ENCODE measurements around the gene ZNF292.

Gene ZNF292

DNA sequence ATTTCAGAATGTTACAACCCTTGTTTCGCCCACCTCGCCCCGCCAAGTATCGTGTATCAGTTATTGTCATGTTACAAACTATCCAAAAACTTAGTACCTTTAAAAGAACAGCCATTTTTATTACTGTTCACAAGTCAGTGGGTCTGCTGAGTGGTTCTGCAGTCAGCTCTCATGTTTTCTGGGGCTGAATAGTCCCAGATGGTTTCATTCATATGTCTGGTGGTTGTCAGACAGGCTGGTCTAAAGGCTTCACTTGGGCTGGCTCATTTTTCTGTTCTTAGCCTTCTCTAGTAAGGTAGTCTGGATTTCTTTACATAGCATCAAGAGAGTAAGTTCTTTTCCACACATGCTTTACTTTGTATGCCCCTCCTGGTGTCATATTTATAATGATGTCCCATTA, 8.6 kb downstream of the ZNF292 start:
- no peak for DNase-seq (ENCODE audit: low read depth)

DNA sequence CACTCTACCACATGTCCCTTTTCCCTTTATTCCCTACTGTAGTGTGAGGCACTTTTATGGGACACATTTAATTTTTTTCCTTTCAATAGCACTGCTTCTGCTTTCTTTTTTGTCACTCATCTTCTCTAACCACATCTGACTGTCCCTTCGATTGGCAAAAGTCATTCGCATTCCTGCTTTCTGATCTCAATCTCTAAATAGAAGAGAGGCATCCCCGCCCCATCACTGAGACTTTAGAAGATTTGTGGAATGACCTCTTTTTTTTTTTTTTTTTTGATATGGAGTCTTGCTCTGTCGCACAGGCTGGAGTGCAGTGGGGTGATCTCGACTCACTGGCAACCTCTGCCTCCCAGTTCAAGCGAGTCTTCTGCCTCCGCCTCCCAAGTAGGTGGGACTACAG, 9.1 kb downstream of the ZNF292 start:
- DNase-seq (ENCODE audit: low read depth), result no peak

DNA sequence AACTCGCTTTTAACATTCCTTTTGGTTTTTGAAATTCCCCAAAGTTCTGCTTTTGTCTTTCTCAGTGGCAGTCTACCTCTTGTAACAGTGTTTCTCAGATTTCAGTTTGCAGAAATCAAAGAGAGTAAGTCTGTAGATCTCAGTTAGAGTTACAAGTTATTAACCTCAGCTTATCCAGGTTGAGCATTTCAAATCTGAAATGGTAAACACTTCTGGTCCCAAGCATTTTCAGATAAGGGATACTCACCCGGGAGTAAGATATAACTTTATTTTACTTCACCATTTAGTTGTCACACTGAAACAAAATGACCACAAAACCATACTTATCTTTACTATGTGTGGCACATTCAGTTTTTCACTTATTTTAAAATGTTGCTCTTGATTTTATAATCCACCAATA, 9.8 kb downstream of the ZNF292 start:
- DNase-seq (ENCODE audit: low read depth), result no peak

DNA sequence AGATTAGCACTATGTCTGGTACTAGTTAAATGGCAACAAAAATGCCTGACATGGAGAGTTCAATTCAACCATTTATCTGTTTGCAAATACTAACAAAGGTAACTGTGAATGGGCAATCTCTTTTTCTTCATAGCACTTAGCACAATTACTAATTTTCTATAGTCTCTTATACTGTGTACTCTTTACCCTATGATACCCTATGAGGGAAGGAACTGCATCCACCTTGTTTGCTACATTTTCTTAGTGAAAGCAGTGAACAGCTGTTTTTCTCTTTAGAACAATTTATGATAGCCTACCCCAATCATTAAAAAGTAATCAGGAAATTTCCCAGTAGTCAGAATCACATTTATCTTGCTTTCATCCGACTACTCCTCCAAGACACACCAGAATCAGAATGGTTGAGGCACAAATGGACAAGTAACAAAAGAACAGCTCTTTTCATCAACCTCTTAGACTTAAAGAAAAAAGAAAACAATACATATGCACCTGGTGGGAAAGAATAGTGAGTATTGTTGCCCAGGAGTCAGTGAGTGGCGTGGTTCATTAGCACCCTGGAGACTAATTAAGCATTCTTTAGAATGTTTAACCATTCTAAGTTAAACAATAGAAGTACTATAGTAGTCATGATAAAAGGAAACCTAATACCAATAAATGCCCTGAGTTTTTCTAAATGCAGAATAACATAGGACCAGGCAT, 16.7 kb downstream of the ZNF292 start:
- no peak for DNase-seq (ENCODE audit: low read depth)

DNA sequence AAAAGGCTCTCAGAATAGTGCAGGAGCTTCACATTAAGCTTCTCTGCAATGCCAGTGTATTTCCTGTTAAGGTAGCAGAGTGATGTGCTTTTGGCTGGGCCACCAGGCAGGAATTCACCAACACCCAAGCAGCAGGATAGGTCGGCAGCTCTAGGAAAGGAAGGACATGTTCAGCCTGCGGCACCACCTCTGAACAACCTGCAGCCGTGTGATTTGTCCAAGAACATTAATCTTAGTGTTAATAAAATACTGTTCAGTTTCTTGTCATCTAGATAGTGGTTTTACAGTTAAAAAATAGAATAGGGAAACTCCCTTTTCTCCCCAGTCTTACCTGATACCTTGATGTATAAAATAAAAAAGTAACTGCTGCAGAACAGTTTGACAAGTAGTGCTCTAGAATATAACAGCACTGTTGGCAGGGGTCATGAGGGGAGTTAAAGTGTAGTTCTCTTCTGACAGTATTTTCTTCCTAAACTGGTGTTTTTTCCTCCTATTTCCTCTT, 18.8 kb downstream of the ZNF292 start:
- no peak for DNase-seq (ENCODE audit: low read depth)

DNA sequence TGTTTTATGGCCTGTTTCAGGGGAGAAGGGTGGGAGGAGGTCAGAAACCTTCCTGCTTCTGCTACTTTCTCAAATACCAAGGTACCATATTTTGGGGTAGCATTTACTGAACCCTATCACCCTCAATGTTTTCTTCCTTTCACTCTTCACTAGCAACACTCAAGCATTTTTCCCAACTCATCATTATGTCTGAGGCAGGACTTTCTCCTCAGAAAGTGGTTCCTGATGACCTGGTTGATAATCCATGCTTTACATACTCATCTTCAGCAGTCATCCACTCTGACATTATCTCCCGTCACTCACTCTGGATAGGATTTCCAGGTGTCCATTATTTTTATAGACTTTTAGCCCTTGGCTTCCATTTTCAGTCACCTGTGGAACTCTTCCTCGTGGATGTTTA, 21.1 kb downstream of the ZNF292 start:
- no peak for DNase-seq (ENCODE audit: low read depth)

DNA sequence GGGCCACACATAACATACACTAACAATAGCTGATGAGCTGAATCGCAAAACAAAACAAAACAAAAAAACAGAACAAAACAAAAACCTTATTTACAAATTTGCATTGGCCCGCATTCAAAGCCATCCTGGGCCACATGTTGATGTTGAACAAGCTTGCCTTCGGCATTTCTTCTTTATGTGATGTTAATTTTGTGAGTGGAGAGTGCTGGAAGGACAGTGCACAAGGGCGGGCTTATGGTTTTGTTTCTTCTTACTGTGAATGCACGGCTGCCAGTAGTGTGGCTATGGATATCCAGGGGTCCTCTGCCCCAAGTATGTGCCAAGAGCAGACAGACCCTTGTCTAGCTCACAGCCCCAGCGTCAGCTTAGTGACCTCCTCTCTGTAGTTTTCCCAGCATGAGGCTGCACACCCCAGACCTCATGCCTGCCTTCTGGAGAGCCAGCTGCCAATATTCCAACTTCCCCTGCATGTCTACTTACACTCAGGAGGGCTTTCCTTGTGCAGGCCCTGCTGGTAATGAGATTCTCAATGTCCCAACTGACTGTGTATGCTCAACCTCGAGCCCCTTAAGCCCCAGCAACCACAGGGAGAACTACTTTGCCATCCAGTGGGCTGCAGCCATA, 24.9 kb downstream of the ZNF292 start:
- no peak for DNase-seq (ENCODE audit: low read depth)

DNA sequence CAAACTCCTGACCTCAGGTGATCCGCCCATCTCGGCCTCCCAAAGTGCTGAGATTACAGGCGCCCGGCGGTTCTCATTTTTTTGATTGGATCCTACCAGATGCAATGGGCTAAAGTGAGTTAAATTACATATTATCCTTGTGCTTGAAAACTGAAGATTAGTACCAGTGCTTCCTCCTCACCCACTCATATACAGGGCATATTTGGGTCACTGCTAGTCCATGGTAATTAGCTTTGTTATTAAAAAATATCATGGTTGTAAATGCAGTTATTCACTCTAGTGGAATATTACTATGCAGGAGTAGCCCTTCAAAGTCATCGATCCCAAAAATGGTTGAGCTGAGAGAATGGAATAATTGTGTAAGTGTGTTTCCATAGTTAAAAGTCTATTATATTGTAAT, 26.5 kb downstream of the ZNF292 start:
- no peak for DNase-seq (ENCODE audit: low read depth)

DNA sequence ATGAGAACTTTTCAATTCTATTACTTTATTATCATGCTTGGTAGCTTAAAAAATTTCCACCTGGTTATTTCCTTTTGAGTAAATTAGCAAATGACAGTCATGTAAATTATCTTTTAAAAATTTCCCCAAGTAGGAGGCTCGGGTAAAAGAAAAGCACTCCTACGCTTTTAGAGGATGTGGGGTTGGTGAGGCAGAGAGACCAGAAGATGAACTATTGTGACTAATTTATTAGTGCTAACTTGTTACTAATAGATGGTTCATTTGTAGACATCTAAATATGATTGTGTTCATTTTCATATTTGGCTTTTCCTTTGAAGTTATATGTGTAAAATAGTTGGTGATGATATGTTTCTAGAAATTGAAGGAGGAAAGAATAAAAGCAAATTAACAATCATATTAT, 27.0 kb downstream of the ZNF292 start:
- DNase-seq (ENCODE audit: low read depth), result no peak

DNA sequence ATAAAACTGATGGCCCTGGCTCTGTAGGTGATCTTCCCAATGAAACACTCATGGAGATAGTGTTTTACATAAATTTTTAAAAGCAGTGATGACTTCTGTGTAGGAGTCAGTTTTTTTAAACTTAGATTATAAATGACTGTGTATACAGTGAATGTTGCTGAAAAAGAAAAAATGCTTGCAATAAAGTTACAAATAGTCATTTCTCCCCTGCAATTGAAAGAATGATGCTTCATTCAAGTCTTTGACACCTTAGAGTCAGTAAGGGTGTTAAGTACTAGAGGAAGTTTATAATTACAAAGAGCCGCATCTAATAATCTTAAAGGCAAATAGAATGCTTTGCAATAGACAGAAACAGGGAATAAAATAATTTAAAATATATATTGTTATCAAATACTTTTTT, 27.6 kb downstream of the ZNF292 start:
- no peak for DNase-seq (ENCODE audit: low read depth)

DNA sequence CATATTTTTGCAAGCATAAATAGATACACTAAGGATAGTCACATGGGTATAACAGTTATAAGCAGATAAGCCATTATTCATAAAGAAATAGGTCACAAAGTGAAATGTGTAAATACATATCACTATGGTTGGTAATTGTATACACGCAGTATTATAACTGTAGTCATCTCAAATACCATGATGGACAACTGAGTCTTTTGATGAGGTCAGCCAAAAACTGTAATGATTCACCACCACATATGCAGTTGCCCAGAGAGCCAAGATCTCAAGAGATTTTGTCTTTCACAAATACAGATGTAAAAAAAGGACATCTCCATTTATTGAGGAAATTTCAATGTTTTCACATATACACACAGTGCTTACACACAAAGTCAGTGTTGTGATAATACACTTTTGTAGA, 28.3 kb downstream of the ZNF292 start:
- DNase-seq (ENCODE audit: low read depth), result peak; percentile 14

DNA sequence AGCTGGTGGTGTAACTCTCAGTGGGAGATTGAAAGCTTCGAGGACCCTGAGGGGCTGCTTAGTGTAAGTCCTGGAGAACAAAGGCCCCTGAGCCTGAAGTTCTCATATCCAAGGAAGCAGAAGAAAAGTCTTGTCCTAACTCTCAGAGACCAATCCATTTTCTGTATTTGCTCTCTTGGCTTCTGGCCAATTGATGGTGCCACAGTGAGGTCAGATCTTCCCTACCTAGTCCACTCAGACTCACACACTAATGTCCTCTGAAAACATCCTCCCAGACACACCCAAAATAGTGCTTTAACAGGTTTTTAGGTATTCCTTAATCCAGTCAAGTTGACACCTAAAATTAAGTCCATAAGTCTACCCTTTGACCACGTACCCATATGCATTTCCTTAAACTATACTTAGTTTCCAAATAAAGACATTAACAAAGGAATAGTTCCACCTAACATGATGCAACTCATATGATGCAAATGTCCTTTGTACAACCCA, 29.4 kb downstream of the ZNF292 start:
- no peak for DNase-seq (ENCODE audit: low read depth)

DNA sequence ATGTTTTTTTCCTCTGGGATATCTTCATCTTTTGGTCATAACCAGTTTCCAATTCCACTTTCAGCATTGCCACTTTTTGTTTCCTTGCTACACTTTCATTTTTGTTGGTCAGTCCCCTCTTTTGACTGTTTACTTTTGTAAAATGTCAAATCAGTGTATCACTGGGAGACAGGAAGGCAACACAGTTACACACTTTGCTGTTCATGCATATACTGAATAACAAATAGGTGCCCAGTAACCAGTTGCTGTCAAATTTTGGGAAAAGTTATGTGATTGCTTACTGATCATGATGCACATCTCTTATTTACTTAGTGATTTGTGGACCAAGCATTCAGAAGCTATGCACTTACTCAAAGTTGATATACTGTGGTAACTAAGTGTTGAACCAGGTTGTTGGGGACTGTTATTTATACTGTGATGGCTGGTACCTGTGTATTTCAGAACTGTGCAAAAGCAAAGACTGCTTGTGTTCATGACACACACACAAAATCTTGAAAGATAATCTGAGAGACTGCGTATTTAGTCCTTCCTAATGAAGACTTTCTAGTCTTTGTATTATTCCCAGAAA, 41.0 kb downstream of the ZNF292 start:
- DNase-seq (ENCODE audit: low read depth), result no peak

DNA sequence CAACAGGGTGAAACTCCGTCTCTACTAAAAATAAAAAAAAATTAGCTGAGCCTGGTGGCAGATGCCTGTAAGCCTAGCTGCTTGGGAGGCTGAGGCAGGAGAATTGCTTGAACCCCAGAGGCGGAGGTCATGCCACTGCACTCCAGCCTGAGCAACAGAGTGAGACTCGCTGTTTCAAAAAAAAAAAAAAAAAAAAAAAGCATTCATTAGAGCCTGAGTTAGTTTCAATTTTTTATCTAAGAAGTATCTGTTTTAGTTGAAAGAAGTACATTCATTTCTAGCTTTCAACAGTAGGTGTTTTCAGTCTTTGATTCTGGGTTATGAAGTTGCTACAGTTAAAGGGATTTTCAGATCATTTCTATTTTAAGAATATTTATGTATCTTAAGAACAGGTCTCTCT, 42.2 kb downstream of the ZNF292 start:
- no peak for DNase-seq (ENCODE audit: low read depth)

DNA sequence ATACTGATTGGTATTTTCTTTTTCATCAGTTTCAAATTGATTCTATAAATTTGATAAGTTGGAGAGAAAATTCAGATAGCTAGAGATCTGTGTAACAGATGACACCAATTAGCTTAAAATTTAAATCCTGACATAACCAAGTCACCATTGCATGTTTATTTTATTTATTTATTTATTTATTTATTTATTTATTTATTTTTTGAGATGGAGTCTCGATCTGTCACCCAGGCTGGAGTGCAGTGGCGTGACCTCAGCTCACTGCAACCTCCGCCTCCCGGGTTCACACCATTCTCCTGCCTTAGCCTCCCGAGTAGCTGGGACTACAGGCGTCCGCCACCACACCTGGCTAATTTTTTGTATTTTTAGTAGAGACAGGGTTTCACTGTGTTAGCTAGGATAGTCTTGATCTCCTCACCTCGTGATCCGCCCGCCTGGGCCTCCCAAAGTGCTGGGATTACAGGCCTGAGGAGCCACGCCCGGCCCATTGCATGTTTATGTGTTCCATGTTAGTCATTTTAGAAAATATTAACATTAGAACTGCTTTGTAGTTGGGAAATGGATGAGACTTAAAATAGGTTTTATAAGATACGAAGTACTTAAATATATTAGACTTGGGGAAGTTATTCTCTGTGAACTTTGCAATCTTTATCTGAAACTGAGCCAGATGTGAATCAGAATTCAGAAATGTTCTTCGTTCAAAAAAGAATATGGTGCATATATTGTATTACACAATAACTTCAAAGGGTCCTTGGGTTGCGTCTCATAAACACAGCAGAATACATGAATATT, 42.9 kb downstream of the ZNF292 start:
- DNase-seq (ENCODE audit: low read depth), result peak; percentile 14

DNA sequence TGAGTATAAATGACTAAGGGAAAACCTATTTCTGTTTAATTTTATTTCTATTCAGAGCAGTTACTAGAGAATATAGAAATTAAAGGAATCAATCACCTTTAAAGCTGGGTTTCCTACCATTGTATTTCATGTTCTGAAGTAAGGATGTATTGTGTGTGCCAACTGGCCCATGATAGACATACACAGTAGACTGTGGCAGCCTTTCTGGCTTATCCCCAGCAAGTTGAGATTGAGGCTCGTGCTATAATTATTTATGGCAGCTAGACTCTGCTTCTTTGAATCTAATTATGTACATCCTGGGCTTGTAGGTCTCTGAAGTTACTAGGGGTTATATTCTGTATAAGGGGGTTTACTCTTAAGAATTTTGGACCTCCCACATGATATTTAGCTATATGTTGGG, 44.4 kb downstream of the ZNF292 start:
- no peak for DNase-seq (ENCODE audit: low read depth)

DNA sequence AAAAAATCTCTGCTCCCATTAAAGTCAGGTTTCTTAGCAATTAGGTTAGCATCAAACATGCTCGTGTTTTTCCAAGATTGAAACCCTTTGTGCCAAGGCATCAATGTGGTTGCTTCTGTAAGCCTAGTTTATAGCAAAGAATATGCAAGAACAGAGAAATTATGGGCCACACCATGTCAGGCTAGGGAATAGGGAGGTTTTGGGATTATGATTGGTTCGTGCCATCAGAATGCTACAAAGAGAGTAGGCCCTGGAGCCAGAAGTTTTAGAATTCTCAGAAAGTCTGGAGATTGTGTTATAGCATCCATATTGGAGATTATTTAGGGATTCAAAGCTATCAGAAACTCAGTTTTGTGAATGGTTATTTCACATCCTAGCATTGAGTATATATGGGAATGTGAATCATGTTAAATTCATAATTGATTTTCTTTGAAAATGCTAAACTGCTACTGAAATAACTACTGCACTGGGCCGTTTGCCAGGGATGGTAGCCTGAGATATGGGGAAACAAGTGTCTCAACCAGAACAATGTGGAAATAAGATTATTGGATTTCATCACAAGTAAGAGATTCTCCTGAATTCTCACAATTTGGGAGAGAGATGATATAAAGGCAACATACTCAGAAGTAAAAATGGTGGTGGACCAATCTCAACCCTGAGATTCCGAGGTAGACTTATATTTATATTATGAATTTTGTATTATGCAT, 45.3 kb downstream of the ZNF292 start:
- DNase-seq (ENCODE audit: low read depth), result peak; percentile 9

DNA sequence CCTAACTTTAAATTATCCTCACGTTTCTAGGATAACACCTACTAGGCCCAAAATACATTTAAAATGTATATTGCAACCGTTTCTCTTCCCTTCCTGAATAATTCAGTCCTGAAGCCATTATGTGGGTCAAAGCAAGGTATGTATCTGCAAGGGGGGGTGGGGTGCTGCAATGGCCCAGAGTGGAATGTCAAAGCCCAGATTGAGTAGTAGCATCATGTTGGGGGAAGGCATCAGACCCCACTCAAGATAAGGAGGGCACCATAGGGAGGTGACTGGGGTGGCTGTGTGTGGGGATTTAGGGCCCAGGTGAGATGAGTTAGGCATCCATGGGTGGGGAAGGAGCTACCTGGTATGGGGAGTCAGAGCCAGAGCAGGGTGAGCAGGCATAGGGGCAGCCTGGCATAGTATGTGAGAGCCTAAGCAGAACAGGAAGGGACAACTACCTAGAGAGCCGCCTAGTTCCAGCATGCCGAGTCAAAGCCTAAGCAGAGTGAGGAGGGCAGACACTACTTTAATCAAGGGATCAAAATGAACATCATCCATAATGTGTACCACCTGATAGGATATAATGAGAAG, 48.2 kb downstream of the ZNF292 start:
- no peak for DNase-seq (ENCODE audit: low read depth)

DNA sequence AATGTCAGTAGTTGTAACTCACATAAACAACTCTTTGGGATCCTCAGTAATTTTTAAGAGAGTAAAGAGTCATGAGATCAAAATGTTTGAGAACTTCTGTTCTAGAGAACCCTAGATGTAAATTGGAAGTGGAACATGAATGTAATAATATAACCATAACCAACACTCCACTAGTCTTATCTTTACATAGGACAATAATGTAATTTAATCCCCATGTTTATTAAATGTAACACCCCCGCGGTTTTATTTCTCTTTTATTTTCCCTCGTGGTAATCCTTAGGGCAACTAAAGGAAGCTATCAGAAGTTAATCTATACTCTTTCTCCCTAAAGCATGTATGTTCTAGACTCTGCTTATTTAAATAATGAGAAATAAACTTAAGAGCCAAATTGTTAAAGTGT, 54.4 kb downstream of the ZNF292 start:
- no peak for DNase-seq (ENCODE audit: low read depth)

DNA sequence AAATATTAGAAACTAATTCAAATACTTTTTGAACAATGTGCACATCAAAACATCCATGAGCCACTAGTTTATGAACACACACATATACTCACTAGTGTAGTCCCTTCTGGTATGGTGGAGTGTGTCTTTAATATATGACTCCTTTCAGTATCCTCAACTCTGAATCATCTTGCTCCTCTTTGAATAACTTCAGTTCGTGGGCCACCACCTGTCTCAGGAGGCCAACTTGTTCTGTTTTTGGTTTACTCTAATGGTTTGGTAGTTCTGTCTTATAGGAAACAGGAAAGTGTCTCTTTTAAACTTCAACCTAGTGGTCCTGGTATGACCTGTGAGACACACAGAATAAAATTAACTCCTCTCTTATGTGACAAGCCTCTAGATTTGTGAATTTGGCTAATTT, 55.6 kb downstream of the ZNF292 start:
- no peak for DNase-seq (ENCODE audit: low read depth)

DNA sequence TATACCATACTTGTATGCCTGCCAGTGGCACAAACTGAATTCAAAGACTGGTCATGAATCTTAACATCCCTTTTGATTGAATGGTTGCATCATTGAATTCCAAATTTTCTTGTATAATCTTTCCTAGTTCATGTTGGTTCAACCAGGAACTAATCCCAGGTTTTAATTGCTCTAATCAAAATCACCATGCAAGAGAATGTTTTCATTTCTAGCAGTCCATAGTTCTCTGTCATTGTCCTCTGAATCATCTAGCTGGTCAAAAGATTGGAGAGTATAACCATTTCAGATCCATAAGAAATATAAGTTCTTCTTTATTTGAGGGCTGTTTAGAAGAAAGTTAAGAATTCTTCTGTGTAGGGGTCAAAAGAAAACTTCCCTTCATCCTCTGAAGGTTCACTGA, 57.2 kb downstream of the ZNF292 start:
- no peak for DNase-seq (ENCODE audit: low read depth)

DNA sequence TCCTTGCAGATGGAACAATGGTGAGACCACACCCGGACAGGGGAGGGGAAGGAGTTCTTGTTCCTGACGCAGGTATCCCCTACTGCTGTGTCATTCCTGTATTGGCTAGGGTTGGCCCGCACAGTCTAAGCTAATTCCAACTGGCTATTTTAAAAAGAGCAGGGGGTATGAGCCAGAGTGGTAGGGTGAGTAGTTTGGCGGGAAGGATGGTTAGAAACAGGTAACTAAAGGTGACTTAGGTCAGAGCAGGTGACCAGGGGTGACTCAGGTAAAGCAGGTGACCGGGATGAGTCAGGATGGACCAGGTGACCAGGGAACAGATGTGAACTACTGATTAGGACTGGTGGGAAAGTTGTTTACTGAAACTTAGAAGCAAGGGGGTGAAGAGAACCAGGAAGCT, 58.0 kb downstream of the ZNF292 start:
- no peak for DNase-seq (ENCODE audit: low read depth)

All from non-pigmented ciliary epithelial cell (primary cell).